WERI-Rb-1 (cell line): ENCODE measurements around the gene LRP1B.

Experiments used
- DNase-seq: peaks from one replicate; pipeline ENCODE4 v3.0.0-alpha.2; 2020
- H3K27ac ChIP-seq: fragments of 250-450 bp; sonication (Bioruptor Pico); 2 replicates; pipeline ENCODE4 v1.5.1; 2020; ENCODE audit warnings: mild to moderate bottlenecking, moderate library complexity
- H3K27me3 ChIP-seq: fragments of 250-450 bp; sonication (Bioruptor Pico); 2 replicates; pipeline ENCODE4 v1.5.1; 2021; ENCODE audit warnings: mild to moderate bottlenecking, low read depth, moderate library complexity; ENCODE audit not compliant: insufficient read depth, severe bottlenecking
- H3K36me3 ChIP-seq: fragments of 250-450 bp; sonication (Bioruptor Pico); 2 replicates; pipeline ENCODE4 v1.5.1; 2020; ENCODE audit warnings: mild to moderate bottlenecking, moderate library complexity
- H3K4me3 ChIP-seq: 2 replicates; pipeline ENCODE4 v1.5.1; 2011; ENCODE audit warnings: low read depth, mild to moderate bottlenecking, control low read depth, low read length
- H3K9me3 ChIP-seq: fragments of 250-450 bp; sonication (Bioruptor Pico); 2 replicates; pipeline ENCODE4 v1.5.1; 2021; ENCODE audit warnings: mild to moderate bottlenecking, moderate library complexity; ENCODE audit not compliant: severe bottlenecking
- TF ChIP-seq, protein P1 (sequence below): IDR thresholded peaks from 2 replicates; pipeline ENCODE4 v1.5.1; 2011; ENCODE audit warnings: low read depth, mild to moderate bottlenecking, control low read depth, inconsistent platforms, low read length

LRP1B gene

DNA sequence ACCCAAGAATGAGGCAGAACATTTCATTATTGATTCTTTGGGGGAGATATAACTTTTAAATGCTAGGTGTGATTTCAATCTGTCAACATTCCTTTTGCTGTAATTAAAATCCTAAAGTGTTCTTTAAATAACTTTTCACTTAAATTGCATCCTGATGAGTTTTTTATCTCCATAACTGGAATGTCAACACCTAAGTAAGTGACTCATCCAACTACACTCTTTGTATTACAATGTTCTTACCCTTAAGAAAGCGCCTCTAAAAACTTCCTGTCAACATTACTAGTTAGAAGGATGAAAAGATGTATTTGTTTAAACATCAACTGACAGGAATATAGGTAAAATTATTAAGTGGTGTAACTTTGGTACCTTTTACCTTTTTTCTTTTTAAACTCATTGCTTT, 1657.0 kb downstream of the LRP1B start:
- Histone ChIP-seq H3K9me3 (no peaks in the 10 kb centered on the region), H3K27ac (no peak overlapping the region), H3K36me3 (no peaks in the 10 kb centered on the region), H3K4me3 (no peak overlapping the region), H3K27me3 (no peaks in the 10 kb centered on the region)
- TF ChIP-seq, protein P1, sequence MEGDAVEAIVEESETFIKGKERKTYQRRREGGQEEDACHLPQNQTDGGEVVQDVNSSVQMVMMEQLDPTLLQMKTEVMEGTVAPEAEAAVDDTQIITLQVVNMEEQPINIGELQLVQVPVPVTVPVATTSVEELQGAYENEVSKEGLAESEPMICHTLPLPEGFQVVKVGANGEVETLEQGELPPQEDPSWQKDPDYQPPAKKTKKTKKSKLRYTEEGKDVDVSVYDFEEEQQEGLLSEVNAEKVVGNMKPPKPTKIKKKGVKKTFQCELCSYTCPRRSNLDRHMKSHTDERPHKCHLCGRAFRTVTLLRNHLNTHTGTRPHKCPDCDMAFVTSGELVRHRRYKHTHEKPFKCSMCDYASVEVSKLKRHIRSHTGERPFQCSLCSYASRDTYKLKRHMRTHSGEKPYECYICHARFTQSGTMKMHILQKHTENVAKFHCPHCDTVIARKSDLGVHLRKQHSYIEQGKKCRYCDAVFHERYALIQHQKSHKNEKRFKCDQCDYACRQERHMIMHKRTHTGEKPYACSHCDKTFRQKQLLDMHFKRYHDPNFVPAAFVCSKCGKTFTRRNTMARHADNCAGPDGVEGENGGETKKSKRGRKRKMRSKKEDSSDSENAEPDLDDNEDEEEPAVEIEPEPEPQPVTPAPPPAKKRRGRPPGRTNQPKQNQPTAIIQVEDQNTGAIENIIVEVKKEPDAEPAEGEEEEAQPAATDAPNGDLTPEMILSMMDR: no peak
- no peak for DNase-seq

DNA sequence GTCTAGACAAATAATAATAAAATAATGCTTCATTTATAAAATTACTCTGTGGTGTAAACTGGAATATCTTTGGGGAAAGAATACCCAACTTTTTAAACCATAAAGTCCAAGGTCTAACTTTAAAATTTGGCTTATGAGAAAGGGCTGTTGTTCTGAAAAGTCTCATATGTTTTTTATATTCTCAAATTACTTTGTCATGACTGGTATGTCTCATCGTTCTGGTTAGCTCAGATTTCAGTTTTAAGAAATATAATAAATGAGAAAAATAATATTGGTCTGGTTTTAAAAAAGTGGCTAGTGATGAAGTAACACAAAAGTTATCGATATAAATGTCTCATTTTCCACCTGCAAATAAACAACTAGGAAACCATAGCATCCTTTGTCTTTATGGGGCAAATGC, 1658.1 kb downstream of the LRP1B start:
- Histone ChIP-seq H3K27ac (no peak overlapping the region), H3K27me3 (no peaks in the 10 kb centered on the region), H3K9me3 (no peaks in the 10 kb centered on the region), H3K4me3 (no peak overlapping the region), H3K36me3 (no peaks in the 10 kb centered on the region)
- TF ChIP-seq, protein P1: no peak
- DNase-seq: no peak

DNA sequence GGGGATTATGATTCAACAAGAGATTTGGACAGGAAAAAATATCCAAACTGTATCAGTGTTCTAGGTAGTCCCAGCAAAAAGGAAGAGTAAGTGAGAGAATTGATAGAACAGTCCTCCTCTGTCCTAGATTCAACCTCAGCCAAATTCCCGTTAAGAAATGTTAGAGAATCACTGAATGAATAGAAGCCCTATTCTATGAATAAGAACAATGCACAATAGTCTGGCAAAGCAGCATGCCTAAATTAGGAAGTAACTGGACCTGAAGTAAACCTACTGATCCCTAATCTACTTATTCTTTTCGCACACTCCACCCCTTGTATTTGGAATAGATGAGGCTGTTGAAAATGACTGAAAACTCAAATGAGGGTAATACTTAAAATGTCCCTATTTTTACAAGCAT, 1665.5 kb downstream of the LRP1B start:
- Histone ChIP-seq H3K27me3 (no peaks in the 10 kb centered on the region), H3K9me3 (no peaks in the 10 kb centered on the region), H3K27ac (no peak overlapping the region), H3K4me3 (no peak overlapping the region), H3K36me3 (no peaks in the 10 kb centered on the region)
- DNase-seq: no peak
- TF ChIP-seq, protein P1: no peak

DNA sequence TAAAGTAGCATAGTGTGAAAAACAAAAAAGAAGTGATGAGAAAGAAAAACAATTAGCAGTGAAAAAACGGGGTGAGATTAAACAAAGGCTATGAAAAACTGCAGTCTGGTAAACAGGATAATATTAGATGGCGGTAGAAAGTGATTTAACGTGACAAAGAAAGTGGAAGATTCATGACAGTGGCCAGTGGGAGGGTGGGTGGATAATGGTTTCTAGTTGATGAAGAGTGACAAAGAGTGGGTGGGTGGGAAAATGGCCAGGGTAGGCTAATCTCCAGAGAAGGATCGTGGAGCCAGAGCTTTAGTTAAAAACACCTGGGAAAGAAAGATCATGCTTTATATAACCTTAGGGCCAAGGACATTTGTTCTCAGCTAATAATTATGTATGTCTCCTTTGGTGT, 1667.8 kb downstream of the LRP1B start:
- TF ChIP-seq, protein P1: no peak
- no peak for DNase-seq
- no peak overlapping the region for H3K4me3 ChIP-seq
- no peak overlapping the region for H3K27ac ChIP-seq
- no peaks in the 10 kb centered on the region for H3K9me3 ChIP-seq
- H3K27me3 ChIP-seq: no peaks in the 10 kb centered on the region
- H3K36me3 ChIP-seq: no peaks in the 10 kb centered on the region

DNA sequence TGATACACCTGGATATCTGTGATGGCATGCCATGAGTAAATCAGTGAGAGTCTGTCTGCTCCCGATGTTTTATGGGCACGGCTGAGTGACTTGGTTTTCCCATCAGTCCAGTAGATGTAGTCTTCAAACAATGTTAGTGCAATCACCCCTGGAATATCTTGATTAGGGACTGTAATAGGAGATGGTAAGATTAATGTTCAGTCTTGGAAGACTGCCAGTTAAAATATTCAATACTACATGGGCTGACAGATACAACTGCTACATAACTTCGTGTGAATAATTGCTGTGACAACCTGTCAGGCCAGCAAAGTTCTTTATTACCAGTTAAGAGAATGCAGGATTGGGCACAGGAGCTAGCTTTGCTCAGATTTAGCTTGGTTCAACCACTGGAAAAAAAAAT, 1673.3 kb downstream of the LRP1B start:
- H3K9me3 ChIP-seq: no peaks in the 10 kb centered on the region
- no peaks in the 10 kb centered on the region for H3K27me3 ChIP-seq
- TF ChIP-seq, protein P1: no peak
- no peaks in the 10 kb centered on the region for H3K36me3 ChIP-seq
- no peak for DNase-seq
- no peak overlapping the region for H3K27ac ChIP-seq
- H3K4me3 ChIP-seq: no peak overlapping the region

DNA sequence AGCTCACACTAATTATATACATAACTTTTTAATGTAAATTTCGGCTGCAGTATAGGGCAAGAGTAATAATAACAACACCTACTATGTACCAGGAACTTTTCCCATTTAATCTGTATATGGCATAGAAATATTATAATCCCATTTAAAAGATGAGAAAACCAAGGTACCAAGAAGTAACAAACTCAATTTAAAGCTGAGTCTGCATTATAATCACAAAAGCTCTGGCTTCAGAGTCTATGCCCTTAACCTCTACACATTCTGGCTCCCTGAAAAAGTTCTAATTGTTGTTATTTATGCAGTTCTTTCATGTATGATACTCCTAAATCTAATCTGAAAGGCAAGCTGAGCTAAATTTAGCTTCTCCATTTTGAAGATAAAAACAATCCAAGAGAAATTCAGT, 1675.5 kb downstream of the LRP1B start:
- Histone ChIP-seq H3K36me3 (no peaks in the 10 kb centered on the region), H3K4me3 (no peak overlapping the region), H3K27ac (no peak overlapping the region)

More for the DNA sequence above, 1675.5 kb downstream of the LRP1B start:
- TF ChIP-seq, protein P1: no peak
- no peaks in the 10 kb centered on the region for H3K9me3 ChIP-seq
- no peaks in the 10 kb centered on the region for H3K27me3 ChIP-seq
- DNase-seq: no peak
